ENCODE measurements around the gene ZNF385B. TPM values are rescaled to one million over a fixed set of nuclear protein-coding genes. Genes with fewer than 3 reads are reported as not detected.
A peak's percentile ranks its signal among the peaks of the same experiment; 100 is the strongest.

Gene ZNF385B
- total RNA-seq, 1 experiment from 2014 or later = 2.2 TPM

DNA sequence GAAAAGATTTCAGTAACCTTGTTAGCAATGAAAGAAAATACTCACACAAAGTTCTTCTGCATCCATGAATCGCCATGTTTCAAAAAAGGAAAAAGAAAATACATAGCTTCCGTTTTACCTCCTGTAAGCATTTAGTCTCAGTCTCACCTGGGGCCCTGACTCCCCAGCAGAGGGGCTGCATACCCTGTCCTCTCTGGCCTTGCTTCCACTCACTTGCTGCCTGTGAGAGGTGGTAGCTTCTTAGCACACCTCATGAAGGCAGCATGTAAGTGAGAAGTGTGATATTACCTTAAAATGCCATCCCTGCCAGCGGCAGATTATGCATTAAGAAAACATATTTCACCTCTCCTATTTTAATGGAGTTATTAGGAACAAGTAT, 49.3 kb upstream of the ZNF385B start:
- Mint-ChIP-seq H3K27me3 (ENCODE audit: low read depth) (no peaks in the 10 kb centered on the region), H3K4me3 (no peak overlapping the region), H3K27ac (no peak overlapping the region), H3K4me1 (peaks cover 16% of the 10 kb centered on the region), H3K9me3 (no peaks in the 10 kb centered on the region), H3K36me3 (no peaks in the 10 kb centered on the region)
- ChIA-PET CTCF (interaction anchor here (0.7 to 1.1 kb wide), 2 partner anchors 12 to 25 kb away, joined by 4 to 7 read pairs; no protein-coding TSS in a partner anchor), POLR2A (no interaction called here)
- TF ChIP-seq, protein P1, sequence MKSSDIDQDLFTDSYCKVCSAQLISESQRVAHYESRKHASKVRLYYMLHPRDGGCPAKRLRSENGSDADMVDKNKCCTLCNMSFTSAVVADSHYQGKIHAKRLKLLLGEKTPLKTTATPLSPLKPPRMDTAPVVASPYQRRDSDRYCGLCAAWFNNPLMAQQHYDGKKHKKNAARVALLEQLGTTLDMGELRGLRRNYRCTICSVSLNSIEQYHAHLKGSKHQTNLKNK (CRISPR knock-in tag; IDR thresholded peaks at IDR 0.05) = no peak
- no peak for TF ChIP-seq ZNF121 (CRISPR knock-in tag; IDR thresholded peaks at IDR 0.05)
- TF ChIP-seq, protein P2, sequence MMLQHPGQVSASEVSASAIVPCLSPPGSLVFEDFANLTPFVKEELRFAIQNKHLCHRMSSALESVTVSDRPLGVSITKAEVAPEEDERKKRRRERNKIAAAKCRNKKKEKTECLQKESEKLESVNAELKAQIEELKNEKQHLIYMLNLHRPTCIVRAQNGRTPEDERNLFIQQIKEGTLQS (CRISPR knock-in tag; conservative IDR thresholded peaks at IDR 0.05) = no peak
- TF ChIP-seq, protein P3, sequence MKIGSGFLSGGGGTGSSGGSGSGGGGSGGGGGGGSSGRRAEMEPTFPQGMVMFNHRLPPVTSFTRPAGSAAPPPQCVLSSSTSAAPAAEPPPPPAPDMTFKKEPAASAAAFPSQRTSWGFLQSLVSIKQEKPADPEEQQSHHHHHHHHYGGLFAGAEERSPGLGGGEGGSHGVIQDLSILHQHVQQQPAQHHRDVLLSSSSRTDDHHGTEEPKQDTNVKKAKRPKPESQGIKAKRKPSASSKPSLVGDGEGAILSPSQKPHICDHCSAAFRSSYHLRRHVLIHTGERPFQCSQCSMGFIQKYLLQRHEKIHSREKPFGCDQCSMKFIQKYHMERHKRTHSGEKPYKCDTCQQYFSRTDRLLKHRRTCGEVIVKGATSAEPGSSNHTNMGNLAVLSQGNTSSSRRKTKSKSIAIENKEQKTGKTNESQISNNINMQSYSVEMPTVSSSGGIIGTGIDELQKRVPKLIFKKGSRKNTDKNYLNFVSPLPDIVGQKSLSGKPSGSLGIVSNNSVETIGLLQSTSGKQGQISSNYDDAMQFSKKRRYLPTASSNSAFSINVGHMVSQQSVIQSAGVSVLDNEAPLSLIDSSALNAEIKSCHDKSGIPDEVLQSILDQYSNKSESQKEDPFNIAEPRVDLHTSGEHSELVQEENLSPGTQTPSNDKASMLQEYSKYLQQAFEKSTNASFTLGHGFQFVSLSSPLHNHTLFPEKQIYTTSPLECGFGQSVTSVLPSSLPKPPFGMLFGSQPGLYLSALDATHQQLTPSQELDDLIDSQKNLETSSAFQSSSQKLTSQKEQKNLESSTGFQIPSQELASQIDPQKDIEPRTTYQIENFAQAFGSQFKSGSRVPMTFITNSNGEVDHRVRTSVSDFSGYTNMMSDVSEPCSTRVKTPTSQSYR (CRISPR knock-in tag; IDR thresholded peaks at IDR 0.05) = no peak
- TF ChIP-seq FOXJ3 (CRISPR knock-in tag; IDR thresholded peaks at IDR 0.05; ENCODE audit: borderline replicate concordance) = no peak
- TF ChIP-seq ZNF671 (CRISPR knock-in tag; IDR thresholded peaks at IDR 0.05) = no peak
- no peak for TF ChIP-seq TCF7 (CRISPR knock-in tag; IDR thresholded peaks at IDR 0.05; ENCODE audit: low read depth)
- TF ChIP-seq, protein P4, sequence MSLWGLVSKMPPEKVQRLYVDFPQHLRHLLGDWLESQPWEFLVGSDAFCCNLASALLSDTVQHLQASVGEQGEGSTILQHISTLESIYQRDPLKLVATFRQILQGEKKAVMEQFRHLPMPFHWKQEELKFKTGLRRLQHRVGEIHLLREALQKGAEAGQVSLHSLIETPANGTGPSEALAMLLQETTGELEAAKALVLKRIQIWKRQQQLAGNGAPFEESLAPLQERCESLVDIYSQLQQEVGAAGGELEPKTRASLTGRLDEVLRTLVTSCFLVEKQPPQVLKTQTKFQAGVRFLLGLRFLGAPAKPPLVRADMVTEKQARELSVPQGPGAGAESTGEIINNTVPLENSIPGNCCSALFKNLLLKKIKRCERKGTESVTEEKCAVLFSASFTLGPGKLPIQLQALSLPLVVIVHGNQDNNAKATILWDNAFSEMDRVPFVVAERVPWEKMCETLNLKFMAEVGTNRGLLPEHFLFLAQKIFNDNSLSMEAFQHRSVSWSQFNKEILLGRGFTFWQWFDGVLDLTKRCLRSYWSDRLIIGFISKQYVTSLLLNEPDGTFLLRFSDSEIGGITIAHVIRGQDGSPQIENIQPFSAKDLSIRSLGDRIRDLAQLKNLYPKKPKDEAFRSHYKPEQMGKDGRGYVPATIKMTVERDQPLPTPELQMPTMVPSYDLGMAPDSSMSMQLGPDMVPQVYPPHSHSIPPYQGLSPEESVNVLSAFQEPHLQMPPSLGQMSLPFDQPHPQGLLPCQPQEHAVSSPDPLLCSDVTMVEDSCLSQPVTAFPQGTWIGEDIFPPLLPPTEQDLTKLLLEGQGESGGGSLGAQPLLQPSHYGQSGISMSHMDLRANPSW (CRISPR knock-in tag; conservative IDR thresholded peaks at IDR 0.05; ENCODE audit: low read depth) = no peak
- TF ChIP-seq, protein P5, sequence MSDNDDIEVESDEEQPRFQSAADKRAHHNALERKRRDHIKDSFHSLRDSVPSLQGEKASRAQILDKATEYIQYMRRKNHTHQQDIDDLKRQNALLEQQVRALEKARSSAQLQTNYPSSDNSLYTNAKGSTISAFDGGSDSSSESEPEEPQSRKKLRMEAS (CRISPR knock-in tag; IDR thresholded peaks at IDR 0.05) = no peak
- no peak for TF ChIP-seq ZNF263 (CRISPR knock-in tag; IDR thresholded peaks at IDR 0.05; ENCODE audit: low read depth)
- no peak for TF ChIP-seq ZNF232 (CRISPR knock-in tag; IDR thresholded peaks at IDR 0.05)
- TF ChIP-seq, protein P6, sequence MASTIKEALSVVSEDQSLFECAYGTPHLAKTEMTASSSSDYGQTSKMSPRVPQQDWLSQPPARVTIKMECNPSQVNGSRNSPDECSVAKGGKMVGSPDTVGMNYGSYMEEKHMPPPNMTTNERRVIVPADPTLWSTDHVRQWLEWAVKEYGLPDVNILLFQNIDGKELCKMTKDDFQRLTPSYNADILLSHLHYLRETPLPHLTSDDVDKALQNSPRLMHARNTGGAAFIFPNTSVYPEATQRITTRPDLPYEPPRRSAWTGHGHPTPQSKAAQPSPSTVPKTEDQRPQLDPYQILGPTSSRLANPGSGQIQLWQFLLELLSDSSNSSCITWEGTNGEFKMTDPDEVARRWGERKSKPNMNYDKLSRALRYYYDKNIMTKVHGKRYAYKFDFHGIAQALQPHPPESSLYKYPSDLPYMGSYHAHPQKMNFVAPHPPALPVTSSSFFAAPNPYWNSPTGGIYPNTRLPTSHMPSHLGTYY (CRISPR knock-in tag; IDR thresholded peaks at IDR 0.05) = no peak
- peak; percentile 87 for ATAC-seq
- DNase-seq (ENCODE audit: low spot score) = no peak

DNA sequence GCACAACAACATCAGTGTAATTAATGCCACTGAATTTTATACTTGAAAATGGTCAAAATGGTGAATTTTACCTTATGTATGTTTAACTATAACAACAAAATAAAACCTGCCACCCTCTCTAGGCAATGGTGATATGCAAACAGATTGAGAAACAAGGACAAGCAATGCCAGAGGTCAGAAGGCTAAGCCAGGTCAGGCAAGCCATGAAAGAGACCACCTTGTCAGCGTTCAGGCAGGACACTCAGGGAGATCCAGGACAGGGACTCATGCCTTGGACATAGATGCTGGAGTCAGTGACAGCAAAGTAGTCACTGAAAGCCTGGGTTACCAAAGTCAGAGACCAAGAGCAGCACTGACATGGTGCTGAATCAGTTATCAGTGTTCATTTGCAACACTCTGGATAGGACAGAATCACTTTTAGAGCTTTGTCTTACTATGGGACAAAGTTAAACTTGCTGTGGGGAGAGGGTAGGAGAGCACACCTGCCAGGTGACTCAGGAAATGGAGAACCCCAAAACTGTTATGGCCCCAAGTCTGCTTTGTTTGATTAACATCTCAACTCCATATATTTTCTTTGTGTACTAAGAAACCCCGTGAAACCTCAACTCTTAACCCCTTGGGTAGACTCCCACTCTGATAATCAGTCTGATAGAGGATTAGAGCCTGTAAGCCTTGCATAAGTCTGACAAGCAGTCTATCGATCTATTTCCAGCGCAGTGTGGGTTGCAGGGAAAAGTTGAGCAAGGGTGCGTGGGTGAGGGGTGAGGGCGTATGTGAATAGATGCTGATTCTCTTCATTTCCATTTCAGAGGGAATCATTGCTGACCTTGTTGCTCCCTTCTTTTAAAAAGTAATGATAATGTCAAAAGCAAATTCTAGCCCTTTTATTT, 48.7 kb upstream of the ZNF385B start:
- Mint-ChIP-seq H3K27me3 (ENCODE audit: low read depth) (no peaks in the 10 kb centered on the region), H3K9me3 (no peaks in the 10 kb centered on the region), H3K36me3 (no peaks in the 10 kb centered on the region), H3K4me1 (peaks cover 16% of the 10 kb centered on the region), H3K4me3 (no peak overlapping the region), H3K27ac (no peak overlapping the region)
- ChIA-PET POLR2A (no interaction called here), CTCF (interaction anchor here (0.7 to 1.1 kb wide), 2 partner anchors 11 to 25 kb away, joined by 4 to 7 read pairs; no protein-coding TSS in a partner anchor)
- ATAC-seq = peak; percentile 60
- DNase-seq (ENCODE audit: low spot score) = no peak
- no peak for TF ChIP-seq RELA (CRISPR knock-in tag; IDR thresholded peaks at IDR 0.05; ENCODE audit: borderline replicate concordance)
- TF ChIP-seq, protein P7, sequence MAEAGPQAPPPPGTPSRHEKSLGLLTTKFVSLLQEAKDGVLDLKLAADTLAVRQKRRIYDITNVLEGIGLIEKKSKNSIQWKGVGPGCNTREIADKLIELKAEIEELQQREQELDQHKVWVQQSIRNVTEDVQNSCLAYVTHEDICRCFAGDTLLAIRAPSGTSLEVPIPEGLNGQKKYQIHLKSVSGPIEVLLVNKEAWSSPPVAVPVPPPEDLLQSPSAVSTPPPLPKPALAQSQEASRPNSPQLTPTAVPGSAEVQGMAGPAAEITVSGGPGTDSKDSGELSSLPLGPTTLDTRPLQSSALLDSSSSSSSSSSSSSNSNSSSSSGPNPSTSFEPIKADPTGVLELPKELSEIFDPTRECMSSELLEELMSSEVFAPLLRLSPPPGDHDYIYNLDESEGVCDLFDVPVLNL (CRISPR knock-in tag; IDR thresholded peaks at IDR 0.05; ENCODE audit: borderline replicate concordance, low read depth) = no peak
- TF ChIP-seq SOX15 (CRISPR knock-in tag; IDR thresholded peaks at IDR 0.05) = no peak
- TF ChIP-seq FOXJ3 (CRISPR knock-in tag; IDR thresholded peaks at IDR 0.05; ENCODE audit: borderline replicate concordance) = no peak
- TF ChIP-seq IRF2 (CRISPR knock-in tag; IDR thresholded peaks at IDR 0.05; ENCODE audit: borderline replicate concordance, low read depth) = no peak
- TF ChIP-seq, protein P6 (CRISPR knock-in tag; IDR thresholded peaks at IDR 0.05) = no peak
- no peak for TF ChIP-seq TEAD4 (CRISPR knock-in tag; IDR thresholded peaks at IDR 0.05)
- TF ChIP-seq PRRX2 (CRISPR knock-in tag; IDR thresholded peaks at IDR 0.05) = no peak
- TF ChIP-seq ZNF671 (CRISPR knock-in tag; IDR thresholded peaks at IDR 0.05) = no peak
- TF ChIP-seq SP1 (CRISPR knock-in tag; conservative IDR thresholded peaks at IDR 0.05) = no peak
- TF ChIP-seq, protein P4 (CRISPR knock-in tag; conservative IDR thresholded peaks at IDR 0.05; ENCODE audit: low read depth) = no peak
